KOPT-K1 (cell line): ENCODE data around the gene CADPS.

Experiments used
- H3K27ac ChIP-seq: fragments of 200-600 bp; sonication (generic); 2 replicates; pipeline ENCODE4 v1.5.1; 2016; ENCODE audit warnings: antibody characterized with exemption, mild to moderate bottlenecking, low read depth, low read length; ENCODE audit not compliant: poor library complexity, severe bottlenecking
- H3K36me3 ChIP-seq: fragments of 200-600 bp; sonication (generic); 2 replicates; pipeline ENCODE4 v1.5.1; 2017; ENCODE audit warnings: antibody characterized with exemption, mild to moderate bottlenecking, low read length, moderate library complexity; ENCODE audit not compliant: insufficient read depth
- H3K9me3 ChIP-seq: fragments of 200-600 bp; sonication (generic); 2 replicates; pipeline ENCODE4 v1.5.1; 2017; ENCODE audit warnings: antibody characterized with exemption, low read length, mild to moderate bottlenecking; ENCODE audit not compliant: insufficient read depth, poor library complexity, severe bottlenecking

CADPS gene

GRCh38 chr3:62558549-62559112 is 316.6 kb downstream of the CADPS start:
- Histone ChIP-seq H3K9me3 (no peaks in the 10 kb centered on the region), H3K36me3 (no peaks in the 10 kb centered on the region), H3K27ac (no peak overlapping the region)

GRCh38 chr3:62557983-62558382 is 317.2 kb downstream of the CADPS start:
- Histone ChIP-seq H3K27ac (no peak overlapping the region), H3K9me3 (no peaks in the 10 kb centered on the region), H3K36me3 (no peaks in the 10 kb centered on the region)

- H3K36me3 ChIP-seq = no peaks in the 10 kb centered on the region
- H3K27ac ChIP-seq = no peak overlapping the region
- H3K9me3 ChIP-seq = no peaks in the 10 kb centered on the region
Measured at GRCh38 chr3:62557450-62557849, 317.8 kb downstream of the CADPS start.

GRCh38 chr3:62556121-62556815 is 318.9 kb downstream of the CADPS start:
- Histone ChIP-seq H3K9me3 (no peaks in the 10 kb centered on the region), H3K36me3 (no peaks in the 10 kb centered on the region), H3K27ac (no peak overlapping the region)

GRCh38 chr3:62554264-62554799 is 320.9 kb downstream of the CADPS start:
- H3K36me3 ChIP-seq = no peaks in the 10 kb centered on the region

GRCh38 chr3:62553811-62554210 is 321.4 kb downstream of the CADPS start:
- H3K27ac ChIP-seq = no peak overlapping the region
- no peaks in the 10 kb centered on the region for H3K9me3 ChIP-seq
- no peaks in the 10 kb centered on the region for H3K36me3 ChIP-seq

More at GRCh38 chr3:62554264-62554799, 320.9 kb downstream of the CADPS start:
- Histone ChIP-seq H3K27ac (no peak overlapping the region), H3K9me3 (no peaks in the 10 kb centered on the region)

GRCh38 chr3:62551556-62551955 is 323.7 kb downstream of the CADPS start:
- Histone ChIP-seq H3K36me3 (no peaks in the 10 kb centered on the region), H3K27ac (no peak overlapping the region), H3K9me3 (no peaks in the 10 kb centered on the region)

GRCh38 chr3:62550439-62550838 is 324.8 kb downstream of the CADPS start:
- no peaks in the 10 kb centered on the region for H3K9me3 ChIP-seq
- no peaks in the 10 kb centered on the region for H3K36me3 ChIP-seq
- H3K27ac ChIP-seq = no peak overlapping the region

GRCh38 chr3:62548528-62549205 is 326.5 kb downstream of the CADPS start:
- Histone ChIP-seq H3K27ac (no peak overlapping the region), H3K9me3 (no peaks in the 10 kb centered on the region), H3K36me3 (no peaks in the 10 kb centered on the region)

- Histone ChIP-seq H3K9me3 (no peaks in the 10 kb centered on the region), H3K27ac (no peak overlapping the region), H3K36me3 (no peaks in the 10 kb centered on the region)
Measured at GRCh38 chr3:62546266-62546665, 328.9 kb downstream of the CADPS start.

- Histone ChIP-seq H3K9me3 (no peaks in the 10 kb centered on the region), H3K36me3 (no peaks in the 10 kb centered on the region), H3K27ac (no peak overlapping the region)
Measured at GRCh38 chr3:62542185-62542584, 333.0 kb downstream of the CADPS start.

- Histone ChIP-seq H3K9me3 (no peaks in the 10 kb centered on the region), H3K27ac (no peak overlapping the region), H3K36me3 (no peaks in the 10 kb centered on the region)
Measured at GRCh38 chr3:62539762-62540161, 335.5 kb downstream of the CADPS start.

GRCh38 chr3:62538691-62539356 is 336.4 kb downstream of the CADPS start:
- Histone ChIP-seq H3K9me3 (no peaks in the 10 kb centered on the region), H3K36me3 (no peaks in the 10 kb centered on the region), H3K27ac (no peak overlapping the region)

GRCh38 chr3:62534326-62534725 is 340.9 kb downstream of the CADPS start:
- no peaks in the 10 kb centered on the region for H3K36me3 ChIP-seq
- no peak overlapping the region for H3K27ac ChIP-seq
- no peaks in the 10 kb centered on the region for H3K9me3 ChIP-seq

GRCh38 chr3:62532796-62533195 is 342.4 kb downstream of the CADPS start:
- Histone ChIP-seq H3K36me3 (no peaks in the 10 kb centered on the region), H3K9me3 (no peaks in the 10 kb centered on the region), H3K27ac (no peak overlapping the region)
